Measurements from ENCODE around the gene CHRNB1. TPM values are rescaled to one million over a fixed set of nuclear protein-coding genes. Genes with fewer than 3 reads are reported as not detected.
"Not testable (repeated sequence)": the region's sequence is repeated elsewhere in the genome, so short reads cannot be mapped to it uniquely, and the experiment has no call there.

Gene CHRNB1
- total RNA-seq, 1 donor from 2014 or later: 12.6 TPM

DNA sequence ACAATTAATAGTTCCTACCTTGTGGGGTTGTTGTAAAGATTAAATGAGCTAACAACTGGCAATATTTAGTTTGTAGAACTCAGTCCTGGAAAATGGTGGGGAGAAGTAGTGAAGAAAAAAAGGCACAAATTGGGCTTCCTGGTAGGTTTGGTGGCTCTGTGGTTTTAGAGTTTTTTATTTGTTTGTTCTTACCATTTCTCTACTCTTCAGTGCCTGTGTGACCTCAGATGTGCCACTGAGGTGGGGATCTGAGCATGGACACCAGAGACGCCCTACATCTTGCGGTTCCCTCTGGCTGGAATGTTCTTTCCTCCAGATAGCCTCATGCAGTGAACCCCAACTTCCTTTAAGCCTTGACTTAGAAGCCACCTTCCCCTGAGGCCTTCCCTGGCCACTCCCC is 26.9 kb downstream of the CHRNB1 start:
- TF ChIP-seq, protein P1, sequence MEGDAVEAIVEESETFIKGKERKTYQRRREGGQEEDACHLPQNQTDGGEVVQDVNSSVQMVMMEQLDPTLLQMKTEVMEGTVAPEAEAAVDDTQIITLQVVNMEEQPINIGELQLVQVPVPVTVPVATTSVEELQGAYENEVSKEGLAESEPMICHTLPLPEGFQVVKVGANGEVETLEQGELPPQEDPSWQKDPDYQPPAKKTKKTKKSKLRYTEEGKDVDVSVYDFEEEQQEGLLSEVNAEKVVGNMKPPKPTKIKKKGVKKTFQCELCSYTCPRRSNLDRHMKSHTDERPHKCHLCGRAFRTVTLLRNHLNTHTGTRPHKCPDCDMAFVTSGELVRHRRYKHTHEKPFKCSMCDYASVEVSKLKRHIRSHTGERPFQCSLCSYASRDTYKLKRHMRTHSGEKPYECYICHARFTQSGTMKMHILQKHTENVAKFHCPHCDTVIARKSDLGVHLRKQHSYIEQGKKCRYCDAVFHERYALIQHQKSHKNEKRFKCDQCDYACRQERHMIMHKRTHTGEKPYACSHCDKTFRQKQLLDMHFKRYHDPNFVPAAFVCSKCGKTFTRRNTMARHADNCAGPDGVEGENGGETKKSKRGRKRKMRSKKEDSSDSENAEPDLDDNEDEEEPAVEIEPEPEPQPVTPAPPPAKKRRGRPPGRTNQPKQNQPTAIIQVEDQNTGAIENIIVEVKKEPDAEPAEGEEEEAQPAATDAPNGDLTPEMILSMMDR (IDR thresholded peaks at IDR 0.05): no peak
- Mint-ChIP-seq H3K4me1 (ENCODE audit: low read depth) (peaks cover 16% of the 10 kb centered on the region), H3K27ac (ENCODE audit: unreplicated experiment) (peak overlapping the region; percentile 2), H3K9me3 (ENCODE audit: low read depth) (no peaks in the 10 kb centered on the region), H3K4me3 (ENCODE audit: unreplicated experiment) (no peak overlapping the region), H3K27me3 (ENCODE audit: low read depth) (no peaks in the 10 kb centered on the region), H3K36me3 (ENCODE audit: low read depth) (peaks cover under 1% of the 10 kb centered on the region)
- DNase-seq (ENCODE audit: low spot score): no peak

DNA sequence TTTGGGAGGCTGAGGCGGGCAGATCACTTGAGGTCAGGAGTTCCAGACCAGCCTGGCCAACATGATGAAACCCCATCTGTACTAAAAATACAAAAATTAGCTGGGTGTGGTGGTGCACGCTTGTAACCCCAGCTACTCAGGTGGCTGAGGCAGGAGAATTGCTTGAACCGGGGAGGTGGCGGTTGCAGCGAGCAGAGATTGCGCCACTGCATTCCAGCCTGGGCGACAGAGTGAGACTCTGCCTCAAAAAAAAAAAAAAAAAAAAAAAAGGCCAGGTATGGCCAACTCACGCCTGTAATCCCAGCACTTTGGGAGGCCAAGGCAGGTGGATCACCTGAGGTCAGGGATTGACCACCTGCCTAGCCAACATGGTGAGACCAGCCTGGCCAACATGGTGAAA is 29.9 kb downstream of the CHRNB1 start:
- H3K4me3 Mint-ChIP-seq (ENCODE audit: unreplicated experiment); DNase-seq (ENCODE audit: low spot score); H3K27ac Mint-ChIP-seq (ENCODE audit: unreplicated experiment); H3K27me3 Mint-ChIP-seq (ENCODE audit: low read depth); H3K36me3 Mint-ChIP-seq (ENCODE audit: low read depth); H3K9me3 Mint-ChIP-seq (ENCODE audit: low read depth): not testable (repeated sequence)
- H3K4me1 Mint-ChIP-seq (ENCODE audit: low read depth): peaks cover 33% of the 10 kb centered on the region

DNA sequence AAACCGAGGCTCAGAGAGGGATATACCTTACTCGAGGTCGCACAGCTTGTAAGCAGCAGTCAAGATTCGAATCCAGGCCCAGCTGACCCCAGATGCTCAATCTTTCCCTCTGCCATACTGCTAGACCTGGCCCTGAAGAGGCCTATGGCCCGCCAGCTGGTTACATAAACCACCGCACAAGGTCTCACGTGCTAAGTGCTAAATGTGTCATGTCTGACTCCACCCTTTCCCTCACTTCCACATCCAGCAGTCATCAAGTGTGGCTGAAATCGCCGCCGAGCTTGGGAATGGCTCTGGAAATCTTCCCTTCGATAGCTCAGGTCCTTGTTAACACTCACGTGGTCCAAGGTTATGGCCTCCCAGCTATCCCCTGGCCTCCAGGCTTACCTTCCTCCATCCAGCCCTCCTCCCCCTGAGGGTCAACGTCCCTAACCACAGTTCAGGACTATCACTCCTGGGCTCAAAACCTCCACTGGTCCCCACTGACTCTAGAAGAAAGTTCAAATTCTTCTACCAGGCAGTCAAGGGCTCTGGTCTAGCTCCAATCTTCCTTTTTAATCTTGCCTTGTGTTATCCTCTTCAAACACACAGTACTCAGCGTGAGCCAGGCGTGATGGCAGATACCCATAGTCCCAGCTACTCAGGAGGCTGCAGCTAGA is 31.0 kb downstream of the CHRNB1 start:
- Mint-ChIP-seq H3K27ac (ENCODE audit: unreplicated experiment) (peak overlapping the region; percentile 99), H3K27me3 (ENCODE audit: low read depth) (no peaks in the 10 kb centered on the region), H3K4me1 (ENCODE audit: low read depth) (peaks cover 43% of the 10 kb centered on the region), H3K9me3 (ENCODE audit: low read depth) (no peaks in the 10 kb centered on the region), H3K36me3 (ENCODE audit: low read depth) (no peaks in the 10 kb centered on the region), H3K4me3 (ENCODE audit: unreplicated experiment) (peak overlapping the region; percentile 10)
- TF ChIP-seq, protein P1 (IDR thresholded peaks at IDR 0.05): no peak
- no peak for DNase-seq (ENCODE audit: low spot score)

DNA sequence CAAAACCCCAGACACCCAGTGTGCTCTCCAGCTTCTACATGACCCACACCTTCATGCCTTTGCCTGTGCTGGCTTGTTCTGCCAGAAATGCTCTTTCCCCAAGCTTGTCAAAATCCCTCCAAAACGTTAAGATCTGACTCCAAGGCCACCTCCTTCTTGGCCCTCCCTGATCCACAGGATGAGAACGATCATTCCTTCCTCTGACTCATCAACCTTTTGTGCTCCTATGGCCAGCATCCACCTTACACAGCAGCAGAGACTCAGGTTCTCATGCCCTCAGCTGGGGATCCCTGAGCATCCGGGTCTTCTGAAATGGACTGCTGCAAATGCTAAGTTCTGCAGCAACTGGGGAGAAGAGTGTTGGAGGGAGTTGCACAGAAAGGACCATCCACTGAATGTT is 31.6 kb downstream of the CHRNB1 start:
- TF ChIP-seq, protein P1 (IDR thresholded peaks at IDR 0.05): no peak
- Mint-ChIP-seq H3K4me1 (ENCODE audit: low read depth) (peaks cover 44% of the 10 kb centered on the region), H3K27me3 (ENCODE audit: low read depth) (no peaks in the 10 kb centered on the region), H3K4me3 (ENCODE audit: unreplicated experiment) (no peak overlapping the region), H3K36me3 (ENCODE audit: low read depth) (no peaks in the 10 kb centered on the region), H3K9me3 (ENCODE audit: low read depth) (no peaks in the 10 kb centered on the region), H3K27ac (ENCODE audit: unreplicated experiment) (peak overlapping the region; percentile 99)
- no peak for DNase-seq (ENCODE audit: low spot score)

DNA sequence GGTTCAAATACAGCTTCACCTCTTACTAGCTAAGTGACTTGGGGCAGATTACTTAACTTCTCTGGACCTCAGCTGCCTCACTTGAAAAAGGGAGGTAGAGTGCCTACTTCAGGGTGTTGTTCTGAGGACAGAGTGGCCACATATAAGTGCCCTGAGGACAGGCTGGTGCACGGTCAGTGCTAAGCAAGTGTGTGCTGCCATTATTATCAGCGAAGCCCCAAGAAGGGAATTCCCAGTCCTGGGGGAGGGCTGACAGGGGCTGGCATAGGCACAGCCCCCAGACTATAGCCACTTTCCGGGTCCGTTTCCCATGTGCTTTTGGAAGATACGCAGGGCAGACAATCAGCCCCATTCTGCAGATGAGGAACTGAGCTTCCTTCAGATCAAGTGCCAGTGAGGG is 32.1 kb downstream of the CHRNB1 start:
- Mint-ChIP-seq H3K4me1 (ENCODE audit: low read depth) (peaks cover 47% of the 10 kb centered on the region), H3K27ac (ENCODE audit: unreplicated experiment) (peak overlapping the region; percentile 99), H3K9me3 (ENCODE audit: low read depth) (no peaks in the 10 kb centered on the region), H3K27me3 (ENCODE audit: low read depth) (no peaks in the 10 kb centered on the region), H3K36me3 (ENCODE audit: low read depth) (no peaks in the 10 kb centered on the region), H3K4me3 (ENCODE audit: unreplicated experiment) (peak overlapping the region; percentile 90)
- TF ChIP-seq, protein P1 (IDR thresholded peaks at IDR 0.05): no peak
- DNase-seq (ENCODE audit: low spot score): no peak
